Ascending aorta (tissue), 2 donors: Measurements from ENCODE around the gene MAF. TPM values are rescaled to one million over a fixed set of nuclear protein-coding genes. Genes with fewer than 3 reads are reported as not detected.

Experiments
- DNase-seq, 2 donors: peaks; one replicate each; pipeline ENCODE4 v3.0.0-alpha.2; 2019; ENCODE audit warnings: low spot score in 2 of 2
- H3K27ac ChIP-seq, 2 donors: fragments of 200-600 bp; sonication (generic); one replicate each; pipeline ENCODE4 v1.5.1; 2016 to 2017; ENCODE audit warnings: mild to moderate bottlenecking in 1 of 2
- H3K27me3 ChIP-seq: fragments of 200-600 bp; sonication (generic); one replicate; pipeline ENCODE4 v1.5.1; 2017
- H3K36me3 ChIP-seq, 2 donors: fragments of 200-600 bp; sonication (generic); one replicate each; pipeline ENCODE4 v1.5.1; 2016
- H3K4me1 ChIP-seq, 2 donors: fragments of 200-600 bp; sonication (generic); one replicate each; pipeline ENCODE4 v1.5.1; 2016 to 2017; ENCODE audit warnings: mild to moderate bottlenecking in 1 of 2
- H3K4me3 ChIP-seq, 2 donors: fragments of 200-600 bp; sonication (generic); one replicate each; pipeline ENCODE4 v1.5.1; 2016 to 2017; ENCODE audit warnings: mild to moderate bottlenecking in 1 of 2
- H3K9me3 ChIP-seq, 2 donors: fragments of 200-600 bp; sonication (generic); one replicate each; pipeline ENCODE4 v1.5.1; 2016
- CTCF ChIP-seq, 3 experiments: fragments of 200-600 bp in 2 of 3; fragments of 450-650 bp in 1 of 3; sonication (generic) in 2 of 3; IDR thresholded peaks; one replicate each; pipeline ENCODE4 v1.5.1; 2016 to 2019; ENCODE audit warnings: antibody characterized with exemption in 3 of 3, mild to moderate bottlenecking in 1 of 3, moderate library complexity in 1 of 3
- intact Hi-C: fragments of 100-400 bp; cut with DNase I; formaldehyde crosslinking; loops from one replicate; pipeline ENCODE4 v1.15.1; 2023
- total RNA-seq: library from RNA; depleted of rRNA; stranded (reverse); fragments of >200 nt; gene quantifications from one replicate; pipeline ENCODE4 v1.1.0, GENCODE V29; 2016

The MAF gene
- total RNA-seq, 1 donor from 2014 or later, result 41.1 TPM

- no peak overlapping the region for H3K4me3 ChIP-seq
- no peaks in the 10 kb centered on the region for H3K36me3 ChIP-seq
- no peak for DNase-seq
- peaks cover 0 to 3% of the 10 kb centered on the region in 2 donors for H3K4me1 ChIP-seq
- H3K27me3 ChIP-seq, result no peaks in the 10 kb centered on the region
- intact Hi-C loops, result no loop called here
- H3K9me3 ChIP-seq, result no peaks in the 10 kb centered on the region
- no peak for TF ChIP-seq CTCF (IDR thresholded peaks at IDR 0.05)
- no peak overlapping the region for H3K27ac ChIP-seq
These were observed 12.6 kb downstream of the MAF start for GRCh38 chr16:79587897-79588296.

- H3K27me3 ChIP-seq, result no peaks in the 10 kb centered on the region
- no peaks in the 10 kb centered on the region for H3K9me3 ChIP-seq
- no peak for TF ChIP-seq CTCF (IDR thresholded peaks at IDR 0.05)
- intact Hi-C loops, result no loop called here
- H3K27ac ChIP-seq, result no peak overlapping the region
- H3K36me3 ChIP-seq, result no peaks in the 10 kb centered on the region
- peaks cover 0 to 3% of the 10 kb centered on the region in 2 donors for H3K4me1 ChIP-seq
- no peak for DNase-seq
- H3K4me3 ChIP-seq, result no peak overlapping the region
These were observed 13.2 kb downstream of the MAF start for GRCh38 chr16:79587296-79587695.

GRCh38 chr16:79582789-79583188 is 17.7 kb downstream of the MAF start:
- TF ChIP-seq CTCF (IDR thresholded peaks at IDR 0.05), result no peak
- H3K4me3 ChIP-seq, result no peak overlapping the region
- no peaks in the 10 kb centered on the region for H3K36me3 ChIP-seq
- DNase-seq, result no peak
- no peaks in the 10 kb centered on the region for H3K9me3 ChIP-seq
- no peaks in the 10 kb centered on the region for H3K4me1 ChIP-seq
- H3K27me3 ChIP-seq, result no peaks in the 10 kb centered on the region
- intact Hi-C loops, result no loop called here
- H3K27ac ChIP-seq, result no peak overlapping the region

GRCh38 chr16:79580453-79581191 is 19.9 kb downstream of the MAF start:
- no peak for TF ChIP-seq CTCF (IDR thresholded peaks at IDR 0.05)
- Histone ChIP-seq H3K9me3 (no peaks in the 10 kb centered on the region), H3K4me3 (no peak overlapping the region), H3K36me3 (no peaks in the 10 kb centered on the region), H3K4me1 (no peaks in the 10 kb centered on the region), H3K27ac (no peak overlapping the region), H3K27me3 (no peaks in the 10 kb centered on the region)
- no peak for DNase-seq
- intact Hi-C loops, result no loop called here

GRCh38 chr16:79576602-79577001 is 23.9 kb downstream of the MAF start:
- no peak for DNase-seq
- H3K27ac ChIP-seq, result no peak overlapping the region
- intact Hi-C loops, result no loop called here
- peaks cover 5 to 11% of the 10 kb centered on the region in 2 donors for H3K4me1 ChIP-seq
- TF ChIP-seq CTCF (IDR thresholded peaks at IDR 0.05), result no peak
- no peaks in the 10 kb centered on the region for H3K27me3 ChIP-seq
- H3K4me3 ChIP-seq, result no peak overlapping the region
- H3K36me3 ChIP-seq, result no peaks in the 10 kb centered on the region
- no peaks in the 10 kb centered on the region for H3K9me3 ChIP-seq
